Right lobe of liver (tissue), 6 donors: ENCODE data around the gene RBM18. TPM values are rescaled to one million over a fixed set of nuclear protein-coding genes. Genes with fewer than 3 reads are reported as not detected.
A peak's percentile ranks its signal among the peaks of the same experiment; 100 is the strongest.

Experiments
- ATAC-seq, 4 donors: fragments of 200-7000 bp; cut with Tn5 transposase; one replicate each; pipeline ENCODE4 v1.9.1; 2020; ENCODE audit warnings: mild to moderate bottlenecking in 4 of 4, moderate library complexity in 4 of 4
- DNase-seq, 3 donors: peaks; one replicate each; pipeline ENCODE4 v3.0.0-alpha.2; 2020
- H3K27ac ChIP-seq, 3 donors: fragments of 200-600 bp; one replicate each; pipeline ENCODE4 v1.8.0; 2022
- H3K27me3 ChIP-seq, 2 donors: fragments of 200-600 bp; one replicate each; pipeline ENCODE4 v1.8.0; 2022
- H3K36me3 ChIP-seq, 4 donors: fragments of 200-600 bp; sonication (generic) in 1 of 4; one replicate each; pipeline versions ENCODE4 v1.5.1 to v1.8.0; 2017 to 2022; ENCODE audit warnings: control low read depth in 1 of 4
- H3K4me1 ChIP-seq, 4 donors: fragments of 200-600 bp; sonication (generic) in 1 of 4; one replicate each; pipeline versions ENCODE4 v1.5.1 to v1.8.0; 2017 to 2022; ENCODE audit warnings: control low read depth in 1 of 4
- H3K4me3 ChIP-seq, 3 donors: fragments of 200-600 bp; one replicate each; pipeline ENCODE4 v1.8.0; 2022
- H3K9me3 ChIP-seq, 4 donors: fragments of 200-600 bp; sonication (generic) in 1 of 4; one replicate each; pipeline versions ENCODE4 v1.5.1 to v1.8.0; 2017 to 2022; ENCODE audit warnings: control low read depth in 1 of 4
- CTCF ChIP-seq, 4 donors: fragments of 200-600 bp in 3 of 4; fragments of 450-650 bp in 1 of 4; IDR thresholded peaks; one replicate each; pipeline versions ENCODE4 v1.5.1 to v1.8.0; 2016 to 2022; ENCODE audit warnings: antibody characterized with exemption in 4 of 4, mild to moderate bottlenecking in 2 of 4
- POLR2A ChIP-seq: fragments of 450-650 bp; IDR thresholded peaks from one replicate; pipeline ENCODE4 v1.6.1; 2017; ENCODE audit warnings: antibody characterized with exemption, mild to moderate bottlenecking
- WGBS: methylation state at CpG from one replicate; pipeline ENCODE4 v1.1.6; 2018; ENCODE audit warnings: low coverage, low lambda C conversion rate; ENCODE audit not compliant: insufficient coverage; ENCODE audit errors: missing lambda C conversion rate; 5-methylcytosine and 5-hydroxymethylcytosine counted together
- intact Hi-C, 2 donors: fragments of 100-400 bp; cut with DNase I; formaldehyde crosslinking; loops; one replicate each; pipeline versions ENCODE4 v1.11.2 to v1.14.1; 2022
- total RNA-seq, 6 experiments: library from RNA; depleted of rRNA in 2 of 6; stranded (reverse); fragments of >200 nt in 2 of 6; fragmentation: NEBNext Ultra II Directional in 3 of 6; extraction: Animal tissue kit (Norgen Biotek cat#: 25700) in 3 of 6; gene quantifications; one replicate each; pipeline versions ENCODE4 v1.1.0 to v1.2.4, GENCODE V29; 2016 to 2023
- donor health status: DM: no; HTN: yes; CAD: no.
- donor health status: DM: no; HTN: no; CAD: no.
- donor health status: DM: no; HTN: no; CAD: no.
- donor health status: DM: no; HTN: yes; CAD: no.
- donor health status: DM: no; HTN: yes; CAD: no.

The RBM18 gene
- total RNA-seq, 6 experiments from 2014 or later: 3.4 to 9.3 (median 8.7) TPM

- Histone ChIP-seq H3K36me3 (peaks cover 0 to 14% (median 1%) of the 10 kb centered on the region in 4 donors), H3K4me3 (no peak overlapping the region), H3K27ac (no peak overlapping the region), H3K4me1 (no peaks in the 10 kb centered on the region), H3K27me3 (no peaks in the 10 kb centered on the region), H3K9me3 (no peaks in the 10 kb centered on the region)
- peak; percentile 16 to 54 (median 42) for ATAC-seq
- 80% methylated on average over 2 of the region's 5 CpGs for WGBS
- intact Hi-C loops: no loop called here
- DNase-seq: no peak
- TF ChIP-seq POLR2A: no peak
- TF ChIP-seq CTCF (IDR thresholded peaks at IDR 0.05): no peak
These were observed 42.4 kb upstream of the RBM18 start for GRCh38 chr9:122307061-122307460.

- Histone ChIP-seq H3K27ac (no peak overlapping the region), H3K4me3 (no peak overlapping the region), H3K36me3 (peaks cover 0 to 4% (median 2%) of the 10 kb centered on the region in 4 donors), H3K4me1 (no peaks in the 10 kb centered on the region), H3K9me3 (no peaks in the 10 kb centered on the region), H3K27me3 (no peaks in the 10 kb centered on the region)
- ATAC-seq: no peak
- intact Hi-C loops: no loop called here
- WGBS: 96% methylated on average over 5 of the region's 5 CpGs
- DNase-seq: no peak
- TF ChIP-seq POLR2A (no peak), CTCF (IDR thresholded peaks at IDR 0.05) (no peak)
These were observed 37.8 kb upstream of the RBM18 start for GRCh38 chr9:122302237-122303093.

GRCh38 chr9:122297512-122297911 lies 32.9 kb upstream of the RBM18 start:
- 90% methylated on average over 3 of the region's 3 CpGs for WGBS

GRCh38 chr9:122294531-122294930 lies 29.9 kb upstream of the RBM18 start:
- TF ChIP-seq CTCF (IDR thresholded peaks at IDR 0.05) (no peak), POLR2A (no peak)
- no peaks in the 10 kb centered on the region for H3K9me3 ChIP-seq
- ATAC-seq (no peak), DNase-seq (no peak)
- intact Hi-C loops: no loop called here
- no peaks in the 10 kb centered on the region for H3K27me3 ChIP-seq
- peaks cover 0 to 26% (median 11%) of the 10 kb centered on the region in 4 donors for H3K4me1 ChIP-seq
- H3K4me3 ChIP-seq: no peak overlapping the region
- 72% methylated on average over 4 of the region's 4 CpGs for WGBS
- peaks cover 0 to 4% (median 2%) of the 10 kb centered on the region in 4 donors for H3K36me3 ChIP-seq
- no peak overlapping the region for H3K27ac ChIP-seq

More at GRCh38 chr9:122297512-122297911, 32.9 kb upstream of the RBM18 start:
- Histone ChIP-seq H3K4me1 (peaks cover 0 to 6% (median 0%) of the 10 kb centered on the region in 4 donors), H3K4me3 (no peak overlapping the region), H3K27me3 (no peaks in the 10 kb centered on the region), H3K27ac (no peak overlapping the region), H3K9me3 (no peaks in the 10 kb centered on the region), H3K36me3 (peaks cover 0 to 4% (median 2%) of the 10 kb centered on the region in 4 donors)
- DNase-seq: no peak
- intact Hi-C loops: no loop called here
- TF ChIP-seq CTCF (IDR thresholded peaks at IDR 0.05) (no peak), POLR2A (no peak)
- no peak for ATAC-seq
